HL-60 (cell line): ENCODE data around the gene DTL.

Source experiments
- POLR2AphosphoS5 ChIP-seq: IDR thresholded peaks from 2 replicates; pipeline ENCODE4 v1.6.1; 2012; ENCODE audit warnings: low read depth
- SPI1 ChIP-seq: IDR thresholded peaks from 2 replicates; pipeline ENCODE4 v1.6.1; 2012; ENCODE audit warnings: low read depth, mild to moderate bottlenecking, borderline replicate concordance
- TF ChIP-seq, protein P1 (sequence below): IDR thresholded peaks from one replicate; pipeline ENCODE4 v1.5.1; 2011; ENCODE audit warnings: low read length, control low read depth, inconsistent platforms; ENCODE audit not compliant: insufficient read depth
- TF ChIP-seq, protein P2 (sequence below): IDR thresholded peaks from 2 replicates; pipeline ENCODE4 v1.6.1; 2012; ENCODE audit warnings: low read depth; ENCODE audit not compliant: insufficient replicate concordance

DNA sequence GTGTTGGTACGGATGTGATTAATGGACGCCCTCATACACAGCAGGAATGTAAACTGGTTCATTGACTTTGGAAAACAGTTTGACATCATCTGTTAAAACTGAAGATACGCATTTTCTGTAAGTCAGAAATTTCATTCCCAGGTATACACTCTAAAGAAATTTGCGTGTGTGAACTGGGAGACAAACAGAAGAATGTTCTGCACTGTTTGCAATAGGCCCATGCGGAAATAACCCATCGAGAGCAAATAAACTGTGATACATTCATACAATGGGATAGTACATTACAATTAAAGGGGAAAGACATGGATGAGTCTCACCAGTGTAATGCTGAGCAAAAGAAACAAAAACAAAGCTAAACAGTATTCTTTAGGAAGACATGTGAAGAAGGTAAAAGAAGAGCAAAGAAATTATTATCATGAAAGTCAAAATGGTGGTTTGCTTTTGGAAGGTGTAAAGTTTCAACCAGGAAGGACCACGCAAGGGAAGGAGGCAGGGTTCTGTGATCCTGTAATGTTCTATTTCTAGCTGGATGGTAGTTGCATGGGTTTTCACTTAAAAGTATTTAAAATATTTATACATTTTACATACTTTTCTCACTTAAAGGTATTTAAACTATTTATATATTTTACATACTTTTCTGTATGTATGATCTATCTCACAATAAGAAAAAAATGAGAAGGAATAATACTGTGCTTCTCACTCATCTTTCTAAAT, 30.5 kb upstream of the DTL start:
- TF ChIP-seq POLR2AphosphoS5 (no peak), SPI1 (no peak)
- TF ChIP-seq, protein P1, sequence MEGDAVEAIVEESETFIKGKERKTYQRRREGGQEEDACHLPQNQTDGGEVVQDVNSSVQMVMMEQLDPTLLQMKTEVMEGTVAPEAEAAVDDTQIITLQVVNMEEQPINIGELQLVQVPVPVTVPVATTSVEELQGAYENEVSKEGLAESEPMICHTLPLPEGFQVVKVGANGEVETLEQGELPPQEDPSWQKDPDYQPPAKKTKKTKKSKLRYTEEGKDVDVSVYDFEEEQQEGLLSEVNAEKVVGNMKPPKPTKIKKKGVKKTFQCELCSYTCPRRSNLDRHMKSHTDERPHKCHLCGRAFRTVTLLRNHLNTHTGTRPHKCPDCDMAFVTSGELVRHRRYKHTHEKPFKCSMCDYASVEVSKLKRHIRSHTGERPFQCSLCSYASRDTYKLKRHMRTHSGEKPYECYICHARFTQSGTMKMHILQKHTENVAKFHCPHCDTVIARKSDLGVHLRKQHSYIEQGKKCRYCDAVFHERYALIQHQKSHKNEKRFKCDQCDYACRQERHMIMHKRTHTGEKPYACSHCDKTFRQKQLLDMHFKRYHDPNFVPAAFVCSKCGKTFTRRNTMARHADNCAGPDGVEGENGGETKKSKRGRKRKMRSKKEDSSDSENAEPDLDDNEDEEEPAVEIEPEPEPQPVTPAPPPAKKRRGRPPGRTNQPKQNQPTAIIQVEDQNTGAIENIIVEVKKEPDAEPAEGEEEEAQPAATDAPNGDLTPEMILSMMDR, result no peak
- TF ChIP-seq, protein P2, sequence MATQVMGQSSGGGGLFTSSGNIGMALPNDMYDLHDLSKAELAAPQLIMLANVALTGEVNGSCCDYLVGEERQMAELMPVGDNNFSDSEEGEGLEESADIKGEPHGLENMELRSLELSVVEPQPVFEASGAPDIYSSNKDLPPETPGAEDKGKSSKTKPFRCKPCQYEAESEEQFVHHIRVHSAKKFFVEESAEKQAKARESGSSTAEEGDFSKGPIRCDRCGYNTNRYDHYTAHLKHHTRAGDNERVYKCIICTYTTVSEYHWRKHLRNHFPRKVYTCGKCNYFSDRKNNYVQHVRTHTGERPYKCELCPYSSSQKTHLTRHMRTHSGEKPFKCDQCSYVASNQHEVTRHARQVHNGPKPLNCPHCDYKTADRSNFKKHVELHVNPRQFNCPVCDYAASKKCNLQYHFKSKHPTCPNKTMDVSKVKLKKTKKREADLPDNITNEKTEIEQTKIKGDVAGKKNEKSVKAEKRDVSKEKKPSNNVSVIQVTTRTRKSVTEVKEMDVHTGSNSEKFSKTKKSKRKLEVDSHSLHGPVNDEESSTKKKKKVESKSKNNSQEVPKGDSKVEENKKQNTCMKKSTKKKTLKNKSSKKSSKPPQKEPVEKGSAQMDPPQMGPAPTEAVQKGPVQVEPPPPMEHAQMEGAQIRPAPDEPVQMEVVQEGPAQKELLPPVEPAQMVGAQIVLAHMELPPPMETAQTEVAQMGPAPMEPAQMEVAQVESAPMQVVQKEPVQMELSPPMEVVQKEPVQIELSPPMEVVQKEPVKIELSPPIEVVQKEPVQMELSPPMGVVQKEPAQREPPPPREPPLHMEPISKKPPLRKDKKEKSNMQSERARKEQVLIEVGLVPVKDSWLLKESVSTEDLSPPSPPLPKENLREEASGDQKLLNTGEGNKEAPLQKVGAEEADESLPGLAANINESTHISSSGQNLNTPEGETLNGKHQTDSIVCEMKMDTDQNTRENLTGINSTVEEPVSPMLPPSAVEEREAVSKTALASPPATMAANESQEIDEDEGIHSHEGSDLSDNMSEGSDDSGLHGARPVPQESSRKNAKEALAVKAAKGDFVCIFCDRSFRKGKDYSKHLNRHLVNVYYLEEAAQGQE, result no peak
